Measurements from ENCODE around the gene OR4D10.
"Not testable (repeated sequence)": the region's sequence is repeated elsewhere in the genome, so short reads cannot be mapped to it uniquely, and the experiment has no call there.

The OR4D10 gene

GRCh38 chr11:59473015-59473414, at the start of gene OR4D10:
OR4D10 (plus strand) TSS chr11:59473315; CDS start chr11:59477430, 4,115 bp downstream.
- DNase-seq: no peak

GRCh38 chr11:59423835-59424234, 49.3 kb upstream of the OR4D10 start:
- no peak for DNase-seq

GRCh38 chr11:59425131-59425530, 48.0 kb upstream of the OR4D10 start:
- no peak for DNase-seq

GRCh38 chr11:59426361-59427067, 46.6 kb upstream of the OR4D10 start, which contains the start of gene OR5A2:
OR5A2 (minus strand) TSS chr11:59426413; CDS start chr11:59422953, 3,460 bp downstream.
- DNase-seq: peak; percentile 1

- no peak for DNase-seq
Observed at GRCh38 chr11:59427068-59427382, 46.1 kb upstream of the OR4D10 start.

- peak; percentile 36 for DNase-seq
Observed at GRCh38 chr11:59429924-59430516, 43.1 kb upstream of the OR4D10 start.

- DNase-seq: no peak
Observed at GRCh38 chr11:59436169-59436568, 36.9 kb upstream of the OR4D10 start, which contains the start of gene OR5A1. OR5A1 (plus strand) TSS chr11:59436469; CDS start chr11:59443169, 6,700 bp downstream.

GRCh38 chr11:59437770-59438169, 35.3 kb upstream of the OR4D10 start:
- no peak for DNase-seq

- not testable (repeated sequence) for DNase-seq
Observed at GRCh38 chr11:59445624-59446023, 27.5 kb upstream of the OR4D10 start.

- no peak for DNase-seq
Observed at GRCh38 chr11:59448484-59448883, 24.6 kb upstream of the OR4D10 start.

- DNase-seq: no peak
Observed at GRCh38 chr11:59456661-59457060, 16.5 kb upstream of the OR4D10 start, which contains the start of gene OR4D6. OR4D6 (plus strand) TSS chr11:59456961; CDS start chr11:59456961, 0 bp downstream.

- DNase-seq: no peak
Observed at GRCh38 chr11:59459916-59460315, 13.2 kb upstream of the OR4D10 start.

GRCh38 chr11:59463190-59463641, 9.9 kb upstream of the OR4D10 start:
- no peak for DNase-seq

- DNase-seq: no peak
Observed at GRCh38 chr11:59475176-59475575, 2.1 kb downstream of the OR4D10 start.

GRCh38 chr11:59479906-59480305, 6.8 kb downstream of the OR4D10 start:
- DNase-seq: no peak

GRCh38 chr11:59480359-59480758, 7.2 kb downstream of the OR4D10 start:
- DNase-seq: no peak

- no peak for DNase-seq
Observed at GRCh38 chr11:59501931-59502330, 28.8 kb downstream of the OR4D10 start.

- no peak for DNase-seq
Observed at GRCh38 chr11:59503276-59503675, 30.2 kb downstream of the OR4D10 start, which contains the start of gene OR4D11. OR4D11 (plus strand) TSS chr11:59503576; CDS start chr11:59503576, 0 bp downstream.

- DNase-seq: no peak
Observed at GRCh38 chr11:59510941-59511589, 38.0 kb downstream of the OR4D10 start, which contains the start of gene OR4D9. OR4D9 (plus strand) TSS chr11:59511539; CDS start chr11:59514913, 3,374 bp downstream.

GRCh38 chr11:59511675-59512074, 38.6 kb downstream of the OR4D10 start:
- DNase-seq: no peak

- not testable (repeated sequence) for DNase-seq
Observed at GRCh38 chr11:59520139-59520538, 47.0 kb downstream of the OR4D10 start.

- DNase-seq: no peak
Observed at GRCh38 chr11:59520741-59521140, 47.6 kb downstream of the OR4D10 start.

GRCh38 chr11:59523541-59523940, 50.4 kb downstream of the OR4D10 start:
- no peak for DNase-seq

- DNase-seq: no peak
Observed at GRCh38 chr11:59528711-59529110, 55.6 kb downstream of the OR4D10 start.
